ENCODE data around the gene EEF1A2.
"Not testable (repeated sequence)": the region's sequence is repeated elsewhere in the genome, so short reads cannot be mapped to it uniquely, and the experiment has no call there.

Gene EEF1A2

GRCh38 chr20:63519668-63520503 is 21.0 kb upstream of the EEF1A2 start:
- DNase-seq = peak; percentile 68 to 76

- no peak for DNase-seq
These were observed 20.2 kb upstream of the EEF1A2 start for GRCh38 chr20:63518946-63519667.

- DNase-seq = no peak
These were observed 19.5 kb upstream of the EEF1A2 start for GRCh38 chr20:63518351-63518861.

- DNase-seq = no peak
These were observed 18.8 kb upstream of the EEF1A2 start for GRCh38 chr20:63517376-63518309.

- not testable (repeated sequence) for DNase-seq
These were observed 15.6 kb upstream of the EEF1A2 start for GRCh38 chr20:63514520-63514919.

- DNase-seq = no peak
These were observed 14.3 kb upstream of the EEF1A2 start for GRCh38 chr20:63513207-63513606.

GRCh38 chr20:63509088-63509564 is 10.2 kb upstream of the EEF1A2 start:
- no peak for DNase-seq

- no peak for DNase-seq
These were observed 9.3 kb upstream of the EEF1A2 start for GRCh38 chr20:63508072-63508768.

- no peak for DNase-seq
These were observed 8.3 kb upstream of the EEF1A2 start for GRCh38 chr20:63507083-63507743.

GRCh38 chr20:63505723-63506122 is 6.8 kb upstream of the EEF1A2 start:
- no peak for DNase-seq

GRCh38 chr20:63505281-63505680 is 6.4 kb upstream of the EEF1A2 start:
- no peak for DNase-seq

- DNase-seq = no peak
These were observed 5.8 kb upstream of the EEF1A2 start for GRCh38 chr20:63504642-63505041.

- no peak for DNase-seq
These were observed 4.6 kb upstream of the EEF1A2 start for GRCh38 chr20:63503524-63503923.

- no peak for DNase-seq
These were observed 3.8 kb upstream of the EEF1A2 start for GRCh38 chr20:63502671-63503172.

GRCh38 chr20:63501818-63502670 is 3.2 kb upstream of the EEF1A2 start:
- DNase-seq = no peak

GRCh38 chr20:63500902-63501817 is 2.3 kb upstream of the EEF1A2 start:
- DNase-seq = no peak

- DNase-seq = no peak
These were observed 1.4 kb upstream of the EEF1A2 start for GRCh38 chr20:63500151-63500901.

GRCh38 chr20:63499338-63499969 is 571 bp upstream of the EEF1A2 start:
- no peak for DNase-seq
